Upper lobe of left lung (tissue), 4 donors: ENCODE data around the gene CHAD.

ENCODE experiments used
- EP300 ChIP-seq, 4 donors: sonication (generic); formaldehyde crosslinking; IDR thresholded peaks; one replicate each; pipeline ENCODE4 v1.5.1; 2017; ENCODE audit warnings: antibody characterized with exemption in 4 of 4, control low read depth in 2 of 4
- POLR2A ChIP-seq, 4 donors: fragments of 450-650 bp; IDR thresholded peaks; one replicate each; pipeline ENCODE4 v1.5.1; 2016 to 2017; ENCODE audit warnings: antibody characterized with exemption in 4 of 4, mild to moderate bottlenecking in 2 of 4
- TF ChIP-seq, protein P1 (sequence below), 6 experiments: fragments of 450-650 bp in 4 of 6; fragments of 200-600 bp in 2 of 6; sonication (generic) in 2 of 6; IDR thresholded peaks; one replicate each; pipeline ENCODE4 v1.5.1; 2016 to 2019; ENCODE audit warnings: antibody characterized with exemption in 6 of 6

DNA sequence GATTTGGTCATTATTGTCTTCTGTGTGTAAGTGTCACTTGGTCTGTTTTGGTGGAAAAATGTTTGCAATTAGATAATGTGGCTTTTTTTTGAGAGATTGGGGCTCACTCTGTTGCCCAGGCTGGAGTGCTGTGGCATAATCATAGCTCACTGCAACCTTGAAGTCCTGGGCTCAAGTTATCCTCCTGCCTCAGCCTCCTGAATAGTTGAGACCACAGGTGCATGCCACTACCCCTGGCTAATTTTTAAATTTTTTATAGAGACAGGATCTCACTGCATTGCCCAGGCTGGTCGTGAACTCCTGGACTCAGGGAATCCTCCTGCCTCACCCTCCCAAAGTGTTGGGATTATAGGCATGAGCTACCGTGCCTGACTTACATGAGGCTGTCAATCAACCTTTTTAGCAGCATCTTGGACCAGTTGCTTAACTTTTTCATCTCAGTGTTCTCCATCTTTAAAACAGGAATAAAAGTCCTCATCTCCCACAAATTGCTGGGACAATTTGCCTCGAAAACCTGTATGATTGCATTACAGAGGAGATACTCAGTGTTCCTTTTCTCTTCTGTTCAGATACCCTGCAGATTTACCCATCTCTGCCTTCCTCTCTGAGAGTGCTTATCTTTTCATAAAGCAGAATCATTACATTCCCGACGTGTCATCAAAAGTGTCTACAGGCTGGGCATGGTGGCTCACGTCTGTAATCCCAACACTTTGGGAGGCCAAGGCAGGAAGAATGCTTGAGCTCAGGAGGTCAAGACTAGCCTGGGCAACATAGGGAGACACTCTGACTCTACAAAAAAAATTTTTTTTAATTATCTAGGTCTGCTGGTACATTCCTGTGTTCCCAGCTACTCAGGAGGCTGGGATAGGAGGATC lies 23.6 kb downstream of the CHAD start:
- TF ChIP-seq EP300 (IDR thresholded peaks at IDR 0.05) = no peak
- TF ChIP-seq, protein P1, sequence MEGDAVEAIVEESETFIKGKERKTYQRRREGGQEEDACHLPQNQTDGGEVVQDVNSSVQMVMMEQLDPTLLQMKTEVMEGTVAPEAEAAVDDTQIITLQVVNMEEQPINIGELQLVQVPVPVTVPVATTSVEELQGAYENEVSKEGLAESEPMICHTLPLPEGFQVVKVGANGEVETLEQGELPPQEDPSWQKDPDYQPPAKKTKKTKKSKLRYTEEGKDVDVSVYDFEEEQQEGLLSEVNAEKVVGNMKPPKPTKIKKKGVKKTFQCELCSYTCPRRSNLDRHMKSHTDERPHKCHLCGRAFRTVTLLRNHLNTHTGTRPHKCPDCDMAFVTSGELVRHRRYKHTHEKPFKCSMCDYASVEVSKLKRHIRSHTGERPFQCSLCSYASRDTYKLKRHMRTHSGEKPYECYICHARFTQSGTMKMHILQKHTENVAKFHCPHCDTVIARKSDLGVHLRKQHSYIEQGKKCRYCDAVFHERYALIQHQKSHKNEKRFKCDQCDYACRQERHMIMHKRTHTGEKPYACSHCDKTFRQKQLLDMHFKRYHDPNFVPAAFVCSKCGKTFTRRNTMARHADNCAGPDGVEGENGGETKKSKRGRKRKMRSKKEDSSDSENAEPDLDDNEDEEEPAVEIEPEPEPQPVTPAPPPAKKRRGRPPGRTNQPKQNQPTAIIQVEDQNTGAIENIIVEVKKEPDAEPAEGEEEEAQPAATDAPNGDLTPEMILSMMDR (IDR thresholded peaks at IDR 0.05) = no peak
- TF ChIP-seq POLR2A (IDR thresholded peaks at IDR 0.05) = no peak
